Measurements from ENCODE around the gene NANS. TPM values are rescaled to one million over a fixed set of nuclear protein-coding genes. Genes with fewer than 3 reads are reported as not detected.

The NANS gene
- total RNA-seq, 1 donor from 2014 or later = 54.8 TPM

GRCh38 chr9:98009936-98010335, 46.6 kb upstream of the NANS start:
- H3K4me1 Mint-ChIP-seq (ENCODE audit: low read depth) = peaks cover 15% of the 10 kb centered on the region
- H3K36me3 Mint-ChIP-seq (ENCODE audit: low read depth) = peaks cover 50% of the 10 kb centered on the region
- no peak overlapping the region for H3K4me3 Mint-ChIP-seq (ENCODE audit: unreplicated experiment)
- H3K9me3 Mint-ChIP-seq (ENCODE audit: low read depth) = no peaks in the 10 kb centered on the region
- no peak for TF ChIP-seq CTCF (IDR thresholded peaks at IDR 0.05)
- no peaks in the 10 kb centered on the region for H3K27me3 Mint-ChIP-seq (ENCODE audit: low read depth)
- no peak overlapping the region for H3K27ac Mint-ChIP-seq (ENCODE audit: unreplicated experiment)
- no peak for DNase-seq (ENCODE audit: low spot score)

GRCh38 chr9:98010445-98010844, 46.1 kb upstream of the NANS start:
- H3K4me3 Mint-ChIP-seq (ENCODE audit: unreplicated experiment) = no peak overlapping the region
- no peak for DNase-seq (ENCODE audit: low spot score)
- TF ChIP-seq CTCF (IDR thresholded peaks at IDR 0.05) = no peak
- H3K4me1 Mint-ChIP-seq (ENCODE audit: low read depth) = peaks cover 15% of the 10 kb centered on the region
- peak overlapping the region; percentile 63 for H3K27ac Mint-ChIP-seq (ENCODE audit: unreplicated experiment)
- peaks cover 54% of the 10 kb centered on the region for H3K36me3 Mint-ChIP-seq (ENCODE audit: low read depth)
- no peaks in the 10 kb centered on the region for H3K9me3 Mint-ChIP-seq (ENCODE audit: low read depth)
- H3K27me3 Mint-ChIP-seq (ENCODE audit: low read depth) = no peaks in the 10 kb centered on the region

- no peaks in the 10 kb centered on the region for H3K9me3 Mint-ChIP-seq (ENCODE audit: low read depth)
- no peak for DNase-seq (ENCODE audit: low spot score)
- TF ChIP-seq CTCF (IDR thresholded peaks at IDR 0.05) = no peak
- no peak overlapping the region for H3K27ac Mint-ChIP-seq (ENCODE audit: unreplicated experiment)
- peaks cover 51% of the 10 kb centered on the region for H3K36me3 Mint-ChIP-seq (ENCODE audit: low read depth)
- no peak overlapping the region for H3K4me3 Mint-ChIP-seq (ENCODE audit: unreplicated experiment)
- H3K4me1 Mint-ChIP-seq (ENCODE audit: low read depth) = peaks cover 15% of the 10 kb centered on the region
- H3K27me3 Mint-ChIP-seq (ENCODE audit: low read depth) = no peaks in the 10 kb centered on the region
Measured at GRCh38 chr9:98011122-98011521, 45.4 kb upstream of the NANS start.

GRCh38 chr9:98016137-98016680, 40.3 kb upstream of the NANS start:
- TF ChIP-seq CTCF (IDR thresholded peaks at IDR 0.05) = no peak
- Mint-ChIP-seq H3K27me3 (ENCODE audit: low read depth) (no peaks in the 10 kb centered on the region), H3K36me3 (ENCODE audit: low read depth) (peaks cover 41% of the 10 kb centered on the region), H3K27ac (ENCODE audit: unreplicated experiment) (no peak overlapping the region), H3K9me3 (ENCODE audit: low read depth) (no peaks in the 10 kb centered on the region), H3K4me3 (ENCODE audit: unreplicated experiment) (no peak overlapping the region), H3K4me1 (ENCODE audit: low read depth) (no peaks in the 10 kb centered on the region)
- DNase-seq (ENCODE audit: low spot score) = no peak

- no peaks in the 10 kb centered on the region for H3K9me3 Mint-ChIP-seq (ENCODE audit: low read depth)
- no peak for TF ChIP-seq CTCF (IDR thresholded peaks at IDR 0.05)
- DNase-seq (ENCODE audit: low spot score) = no peak
- no peak overlapping the region for H3K4me3 Mint-ChIP-seq (ENCODE audit: unreplicated experiment)
- H3K36me3 Mint-ChIP-seq (ENCODE audit: low read depth) = peaks cover 39% of the 10 kb centered on the region
- no peak overlapping the region for H3K27ac Mint-ChIP-seq (ENCODE audit: unreplicated experiment)
- no peaks in the 10 kb centered on the region for H3K27me3 Mint-ChIP-seq (ENCODE audit: low read depth)
- H3K4me1 Mint-ChIP-seq (ENCODE audit: low read depth) = peaks cover under 1% of the 10 kb centered on the region
Measured at GRCh38 chr9:98017306-98017705, 39.2 kb upstream of the NANS start.
